Amygdala (tissue), 56 donors: ENCODE measurements around the gene NDUFS1.
A peak's percentile ranks its signal among the peaks of the same experiment; 100 is the strongest.
"Not testable (repeated sequence)": the region's sequence is repeated elsewhere in the genome, so short reads cannot be mapped to it uniquely, and the experiment has no call there.

Source experiments
- DNase-seq, 56 donors: peaks; one replicate each; lab custom pipeline; 2025; lab: John Stamatoyannopoulos, UW

NDUFS1 gene

GRCh38 chr2:206105541-206105940, 53.7 kb downstream of the NDUFS1 start:
- DNase-seq = no peak

DNA sequence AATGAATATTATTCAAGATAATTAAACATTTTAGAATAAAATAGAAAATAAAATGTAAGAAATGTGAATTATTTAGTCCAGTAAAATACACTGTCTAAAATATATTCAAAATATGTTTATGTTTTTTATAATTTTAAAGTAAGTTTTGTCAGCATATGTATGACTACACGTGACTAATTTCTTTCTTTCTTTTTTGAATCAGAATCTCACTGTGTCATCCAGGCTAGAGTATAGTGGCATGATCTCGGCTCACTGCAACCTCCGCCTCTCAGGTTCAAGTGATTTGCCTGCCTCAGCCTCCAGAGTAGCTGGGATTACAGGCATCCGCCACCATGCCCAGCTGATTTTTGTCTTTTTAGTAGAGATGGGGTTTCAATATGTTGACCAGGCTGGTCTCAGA, 54.2 kb downstream of the NDUFS1 start:
- DNase-seq = no peak

DNA sequence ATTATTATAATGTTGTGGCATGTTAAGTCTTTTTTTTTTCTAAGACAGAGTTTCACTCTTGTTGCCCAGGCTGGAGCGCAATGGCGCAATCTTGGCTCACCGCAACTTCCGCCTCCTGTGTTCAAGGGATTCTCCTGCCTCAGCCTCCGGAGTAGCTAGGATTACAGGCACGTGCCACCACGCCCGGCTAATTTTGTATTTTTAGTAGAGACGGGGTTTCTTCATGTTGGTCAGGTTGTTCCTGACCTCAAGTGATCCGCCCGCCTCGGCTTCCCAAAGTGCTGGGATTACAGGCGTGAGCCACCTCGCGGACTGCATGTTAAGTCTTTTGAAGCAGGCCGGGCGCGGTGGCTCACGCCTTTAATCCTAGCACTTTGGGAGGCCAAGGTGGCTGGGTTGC, 60.4 kb downstream of the NDUFS1 start:
- DNase-seq = not testable (repeated sequence)

DNA sequence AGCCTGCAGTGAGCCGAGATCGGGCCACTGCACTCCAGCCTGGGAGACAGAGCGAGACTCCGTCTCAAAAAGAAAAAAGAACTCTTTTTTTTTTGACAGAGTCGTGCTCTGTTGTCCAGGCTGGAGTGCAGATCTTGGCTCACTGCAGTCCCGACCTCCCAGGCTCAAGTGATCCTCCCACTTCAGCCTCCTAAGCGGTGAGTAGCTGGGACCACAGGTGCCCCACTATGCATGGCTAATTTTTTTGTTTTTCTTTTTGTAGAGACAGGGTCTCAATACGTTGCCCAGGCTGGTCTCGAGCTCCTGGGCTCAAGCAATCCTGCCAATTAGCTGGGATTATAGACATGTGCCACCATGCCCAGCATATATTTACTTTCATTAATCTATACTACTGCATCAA, 60.8 kb downstream of the NDUFS1 start:
- DNase-seq = no peak

DNA sequence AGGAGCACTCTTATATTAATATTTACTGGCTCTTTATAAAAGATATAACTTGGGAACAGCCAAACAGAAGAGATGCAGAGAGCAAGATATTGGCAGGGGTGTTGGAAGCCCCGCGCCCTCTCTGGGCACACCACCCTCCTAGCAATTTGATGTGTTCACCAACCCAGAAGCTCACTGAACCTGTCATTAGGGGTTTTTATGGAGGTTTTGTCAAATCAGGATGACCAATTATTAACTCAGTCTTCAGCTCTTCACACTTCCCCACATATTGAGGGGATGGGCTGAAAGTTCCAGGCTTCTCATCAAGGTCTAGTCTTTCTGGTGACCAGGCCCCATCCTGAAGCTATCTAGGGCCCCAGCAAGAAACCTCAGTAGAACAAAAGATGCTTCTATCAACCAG, 62.4 kb downstream of the NDUFS1 start:
- no peak for DNase-seq

GRCh38 chr2:206095536-206096332, 63.5 kb downstream of the NDUFS1 start:
- DNase-seq = no peak

DNA sequence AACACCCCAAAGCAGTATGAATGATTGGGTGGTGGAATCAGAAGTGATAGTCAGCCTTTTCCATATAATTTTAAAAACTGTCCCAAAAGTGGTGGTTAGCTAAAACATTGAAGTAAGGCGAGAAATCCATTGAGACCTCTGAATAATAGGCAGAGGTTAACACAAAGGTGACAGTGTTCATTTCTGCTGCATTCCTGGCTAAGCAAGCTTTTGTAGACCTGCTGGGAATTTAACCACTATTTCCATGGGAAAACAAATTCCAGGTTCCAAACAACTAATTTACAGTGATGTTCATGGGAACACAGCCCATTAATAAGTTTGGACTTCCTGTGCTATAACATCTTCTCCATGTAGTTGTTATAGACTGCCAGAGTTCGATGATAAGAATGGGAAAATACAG, 66.9 kb downstream of the NDUFS1 start:
- DNase-seq = no peak

DNA sequence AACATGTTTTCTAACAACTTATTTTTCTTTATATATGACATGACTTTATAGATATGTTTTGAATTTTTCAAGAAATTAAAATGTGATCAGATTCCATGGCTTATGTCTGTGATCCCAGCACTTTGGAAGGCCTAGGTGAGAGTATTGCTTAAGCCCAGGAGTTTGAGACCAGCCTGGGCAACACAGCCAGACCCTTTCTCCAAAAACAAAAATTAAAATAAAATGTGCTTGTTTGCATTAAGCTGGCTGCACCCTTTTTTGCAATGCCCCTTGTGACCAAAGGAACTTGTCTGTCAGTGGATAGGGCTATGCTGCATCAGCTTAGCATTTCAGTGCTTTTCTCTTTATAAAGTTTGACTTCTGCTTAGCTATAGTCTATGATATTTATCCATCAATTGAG, 71.0 kb downstream of the NDUFS1 start:
- no peak for DNase-seq

GRCh38 chr2:206086716-206087350, 72.4 kb downstream of the NDUFS1 start:
- no peak for DNase-seq

DNA sequence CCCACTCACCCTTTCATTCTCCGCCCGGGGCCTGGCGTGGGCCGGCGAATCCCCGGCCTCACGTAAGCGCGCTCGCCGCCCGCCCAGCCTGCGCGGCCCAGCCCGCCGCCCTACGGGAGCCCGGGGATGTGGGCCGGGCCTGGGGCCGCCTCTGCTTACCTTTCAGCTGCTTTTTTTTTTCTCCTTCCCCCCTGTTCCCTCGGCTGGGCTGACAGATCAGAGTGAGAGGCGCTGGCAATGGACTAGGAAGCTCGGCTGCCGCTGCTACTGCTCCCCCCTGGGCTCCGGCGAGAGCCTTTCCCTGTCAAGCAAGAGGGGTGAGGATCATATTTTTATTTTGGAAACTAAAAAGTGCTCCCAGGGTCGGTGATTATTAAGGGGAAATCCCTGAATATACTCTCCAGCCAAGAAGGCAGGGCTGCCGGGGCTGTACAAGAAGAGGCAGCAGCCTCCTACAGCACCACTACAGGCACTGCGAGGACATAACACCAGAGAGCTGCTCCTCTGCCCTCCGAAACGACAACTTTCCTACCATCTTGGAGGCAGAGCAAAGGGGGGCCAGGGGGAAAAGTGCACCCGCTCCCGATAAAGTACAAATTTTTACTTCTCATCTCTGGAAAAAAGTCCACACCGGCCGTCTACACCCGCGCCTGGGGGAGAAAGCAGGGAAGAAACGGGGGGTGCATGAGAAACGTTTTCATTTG, 73.3 kb downstream of the NDUFS1 start, which contains the start of gene INO80D:
Gene INO80D (minus strand): TSS at position 433 of the 704 bp plus-strand sequence. CDS start 23,158 bp downstream, outside the sequence.
- DNase-seq = peak in 54 of 56 donors; percentile 25 to 87 (median 62)

- DNase-seq = peak in 36 of 56 donors; percentile 8 to 72 (median 42)
These were observed 74.1 kb downstream of the NDUFS1 start for GRCh38 chr2:206084870-206085741.

- peak in 47 of 56 donors; percentile 8 to 68 (median 34) for DNase-seq
These were observed 74.8 kb downstream of the NDUFS1 start for GRCh38 chr2:206084439-206084869.

- DNase-seq = peak in 5 of 56 donors; percentile 2 to 15 (median 4)
These were observed 75.4 kb downstream of the NDUFS1 start for GRCh38 chr2:206083602-206084438.

GRCh38 chr2:206082298-206082843, 76.9 kb downstream of the NDUFS1 start:
- DNase-seq = no peak

GRCh38 chr2:206080927-206081326, 78.3 kb downstream of the NDUFS1 start:
- DNase-seq = no peak

GRCh38 chr2:206079699-206080465, 79.4 kb downstream of the NDUFS1 start:
- DNase-seq = no peak

- not testable (repeated sequence) for DNase-seq
These were observed 81.4 kb downstream of the NDUFS1 start for GRCh38 chr2:206077879-206078278.

DNA sequence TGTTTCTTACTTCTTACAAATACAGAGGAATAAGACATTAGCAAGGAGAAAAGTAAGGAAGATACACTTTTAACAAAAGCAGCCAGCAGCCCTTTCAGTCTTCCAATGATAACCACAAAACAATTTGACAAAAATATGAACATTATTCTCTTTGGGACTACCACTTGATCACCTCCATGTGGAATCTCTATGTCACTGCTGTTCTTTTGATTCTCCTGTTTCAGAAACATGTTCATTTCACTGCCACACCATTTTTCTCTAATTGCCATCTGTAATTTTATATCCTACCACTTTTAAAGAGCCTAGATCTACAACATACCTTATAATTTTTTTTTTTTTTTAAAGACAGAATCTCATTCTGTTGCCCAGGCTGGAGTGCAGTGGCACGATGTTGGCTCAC, 84.1 kb downstream of the NDUFS1 start:
- DNase-seq = no peak
